ENCODE measurements around the gene ZSCAN26. TPM values are rescaled to one million over a fixed set of nuclear protein-coding genes. Genes with fewer than 3 reads are reported as not detected.

The ZSCAN26 gene
- total and polyA plus RNA-seq, 2 experiments from 2014 or later, result 15.0 to 17.5 TPM

GRCh38 chr6:28220257-28221133, 46.4 kb upstream of the ZSCAN26 start:
- no peak overlapping the region for H3K27ac ChIP-seq
- no peak overlapping the region for H3K4me2 ChIP-seq (ENCODE audit: unreplicated experiment)
- H3K9ac ChIP-seq, result no peak overlapping the region
- H3K9me2 ChIP-seq (ENCODE audit: insufficient read depth), result no peaks in the 10 kb centered on the region
- no peak for DNase-seq
- no peaks in the 10 kb centered on the region for H4K20me1 ChIP-seq (ENCODE audit: insufficient read depth)
- peaks cover 4% of the 10 kb centered on the region; the same call in 1 of the 2 replicates for H3K4me1 ChIP-seq (ENCODE audit: insufficient read depth)
- H2AFZ ChIP-seq, result peak overlapping the region; percentile 31; the same call in 1 of the 2 replicates
- H3K36me3 ChIP-seq (ENCODE audit: low read depth), result no peaks in the 10 kb centered on the region
- H3F3A ChIP-seq (ENCODE audit: insufficient read depth), result no peaks in the 10 kb centered on the region
- WGBS, 2 experiments (ENCODE audit: low coverage in 1 of 2, low lambda C conversion rate in 2 of 2, missing lambda C conversion rate in 2 of 2), result 25 to 30% methylated on average over 6 of the region's 6 CpGs
- peaks cover 8% of the 10 kb centered on the region for H3K79me2 ChIP-seq (ENCODE audit: insufficient read depth)
- no peaks in the 10 kb centered on the region for H3K27me3 ChIP-seq (replicated peaks; ENCODE audit: insufficient read depth)
- no peak overlapping the region for H3K4me3 ChIP-seq
- in situ Hi-C loops (cut with MboI), result no loop called here
- no peaks in the 10 kb centered on the region for H3K9me3 ChIP-seq (ENCODE audit: low read depth)
- TF ChIP-seq EZH2phosphoT487 (IDR thresholded peaks at IDR 0.05; ENCODE audit: insufficient read depth, low read depth), result no peak
- TF ChIP-seq EZH2 (IDR thresholded peaks at IDR 0.05; ENCODE audit: insufficient read depth, poor library complexity, severe bottlenecking), result no peak

DNA sequence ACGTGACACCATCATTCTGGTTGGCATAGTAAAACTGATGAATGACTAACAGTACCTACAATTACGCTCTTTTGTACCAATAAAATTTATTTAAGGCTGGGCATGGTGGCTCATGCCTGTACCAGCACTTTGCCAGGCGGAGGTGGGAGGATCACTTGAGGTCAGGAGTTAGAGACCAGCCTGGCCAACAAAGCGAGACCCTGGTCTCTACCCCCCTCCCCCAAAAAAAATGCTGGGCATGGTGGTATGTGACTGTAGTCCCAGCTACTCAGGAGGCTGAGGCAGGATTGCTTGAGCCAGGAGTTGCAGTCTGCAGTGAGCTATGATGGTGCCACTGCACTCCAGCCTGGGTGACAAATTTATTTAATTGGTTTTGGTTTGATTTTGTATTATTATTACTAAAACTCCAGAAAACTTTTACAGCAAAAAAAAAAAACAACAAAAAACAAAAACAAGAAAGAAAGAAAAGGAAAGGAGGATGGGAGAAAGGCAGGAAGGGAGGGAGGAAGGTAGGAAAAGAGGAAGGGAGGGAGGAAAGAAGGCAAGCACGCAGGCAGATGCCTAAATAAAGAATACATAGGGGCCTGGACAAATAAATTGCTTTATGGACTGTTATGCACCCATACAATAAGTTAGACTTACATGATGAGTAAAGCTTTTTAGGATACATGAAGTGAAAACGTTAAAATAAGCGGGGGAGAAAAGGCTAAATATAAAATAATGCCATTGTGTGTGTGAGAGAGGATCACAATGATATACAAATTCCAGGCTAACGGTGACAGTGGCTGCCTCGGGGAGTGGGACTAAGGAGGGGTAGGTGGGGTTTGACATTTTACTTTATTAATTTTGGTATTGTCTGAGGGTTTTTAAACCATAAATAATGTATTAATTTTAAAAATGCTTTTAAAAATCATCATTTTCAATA, 42.5 kb upstream of the ZSCAN26 start:
- Histone ChIP-seq H3K9me3 (ENCODE audit: low read depth) (no peaks in the 10 kb centered on the region), H3K4me2 (ENCODE audit: unreplicated experiment) (peak overlapping the region; percentile 96), H3F3A (ENCODE audit: insufficient read depth) (no peaks in the 10 kb centered on the region), H3K4me3 (peak overlapping the region; percentile 96), H3K9ac (peak overlapping the region; percentile 84), H3K27ac (peak overlapping the region; percentile 50), H3K27me3 (replicated peaks; ENCODE audit: insufficient read depth) (no peaks in the 10 kb centered on the region), H3K79me2 (ENCODE audit: insufficient read depth) (peaks cover 26% of the 10 kb centered on the region), H3K9me2 (ENCODE audit: insufficient read depth) (no peaks in the 10 kb centered on the region), H3K36me3 (ENCODE audit: low read depth) (peaks cover 8% of the 10 kb centered on the region), H3K4me1 (ENCODE audit: insufficient read depth) (peaks cover 15% of the 10 kb centered on the region), H2AFZ (peak overlapping the region; percentile 96), H4K20me1 (ENCODE audit: insufficient read depth) (no peaks in the 10 kb centered on the region)
- DNase-seq, result no peak
- in situ Hi-C loops (cut with MboI), result no loop called here
- WGBS, 2 experiments (ENCODE audit: low coverage in 1 of 2, low lambda C conversion rate in 2 of 2, missing lambda C conversion rate in 2 of 2), result 64 to 65% methylated on average over 9 of the region's 9 CpGs
- no peak for TF ChIP-seq EZH2phosphoT487 (IDR thresholded peaks at IDR 0.05; ENCODE audit: insufficient read depth, low read depth)
- no peak for TF ChIP-seq EZH2 (IDR thresholded peaks at IDR 0.05; ENCODE audit: insufficient read depth, poor library complexity, severe bottlenecking)

GRCh38 chr6:28225056-28225834, 41.7 kb upstream of the ZSCAN26 start, which contains the start of gene ZSCAN9:
Gene ZSCAN9, plus strand, starts transcription at chr6:28225275. Its CDS starts 1,810 bp downstream, at chr6:28227085.
- H3K79me2 ChIP-seq (ENCODE audit: insufficient read depth), result peaks cover 26% of the 10 kb centered on the region
- no peaks in the 10 kb centered on the region for H3K9me2 ChIP-seq (ENCODE audit: insufficient read depth)
- H3K9ac ChIP-seq, result peak within 1 kb of the TSS; percentile 84
- H3K4me3 ChIP-seq, result peak within 1 kb of the TSS; percentile 96
- H4K20me1 ChIP-seq (ENCODE audit: insufficient read depth), result no peaks in the 10 kb centered on the region
- TF ChIP-seq EZH2phosphoT487 (IDR thresholded peaks at IDR 0.05; ENCODE audit: insufficient read depth, low read depth) (no peak), EZH2 (IDR thresholded peaks at IDR 0.05; ENCODE audit: insufficient read depth, poor library complexity, severe bottlenecking) (no peak)
- no peaks in the 10 kb centered on the region for H3F3A ChIP-seq (ENCODE audit: insufficient read depth)
- peak within 1 kb of the TSS; percentile 50 for H3K27ac ChIP-seq
- H3K27me3 ChIP-seq (replicated peaks; ENCODE audit: insufficient read depth), result no peaks in the 10 kb centered on the region
- in situ Hi-C loops (cut with MboI), result no loop called here
- WGBS, 2 experiments (ENCODE audit: low coverage in 1 of 2, low lambda C conversion rate in 2 of 2, missing lambda C conversion rate in 2 of 2), result 1% methylated on average over 30 to 45 of the region's 45 CpGs
- H3K9me3 ChIP-seq (ENCODE audit: low read depth), result no peaks in the 10 kb centered on the region
- DNase-seq, result peak; percentile 92
- H3K36me3 ChIP-seq (ENCODE audit: low read depth), result peaks cover 12% of the 10 kb centered on the region
- H3K4me1 ChIP-seq (ENCODE audit: insufficient read depth), result peaks cover 15% of the 10 kb centered on the region
- peak within 1 kb of the TSS; percentile 96 for H3K4me2 ChIP-seq (ENCODE audit: unreplicated experiment)
- peak within 1 kb of the TSS; percentile 96 for H2AFZ ChIP-seq

Measured in GM23248 (cell line).